Left lobe of liver (tissue), 2 donors: ENCODE measurements around the gene CSTF1. TPM values are rescaled to one million over a fixed set of nuclear protein-coding genes. Genes with fewer than 3 reads are reported as not detected.
"Not testable (repeated sequence)": the region's sequence is repeated elsewhere in the genome, so short reads cannot be mapped to it uniquely, and the experiment has no call there.

Experiments used
- ATAC-seq: fragments of 200-7000 bp; cut with Tn5 transposase; one replicate; pipeline ENCODE4 v1.9.1; 2020; ENCODE audit warnings: mild to moderate bottlenecking, moderate library complexity
- DNase-seq: peaks from one replicate; pipeline ENCODE4 v3.0.0-alpha.2; 2020; ENCODE audit warnings: low spot score
- total RNA-seq: library from RNA; stranded (reverse); gene quantifications from one replicate; pipeline ENCODE4 v1.2.1, GENCODE V29; 2021
- donor health status: DM: no; HTN: no; CAD: no; lungs with moderate emphysema.
- donor health status: DM: no; HTN: yes; CAD: no.

The CSTF1 gene
- total RNA-seq, 1 donor from 2014 or later = 17.2 TPM

- ATAC-seq = no peak
- no peak for DNase-seq
These were observed 23.9 kb upstream of the CSTF1 start for GRCh38 chr20:56368351-56369134.

- ATAC-seq (no peak), DNase-seq (no peak)
These were observed 23.3 kb upstream of the CSTF1 start for GRCh38 chr20:56369179-56369578.

DNA sequence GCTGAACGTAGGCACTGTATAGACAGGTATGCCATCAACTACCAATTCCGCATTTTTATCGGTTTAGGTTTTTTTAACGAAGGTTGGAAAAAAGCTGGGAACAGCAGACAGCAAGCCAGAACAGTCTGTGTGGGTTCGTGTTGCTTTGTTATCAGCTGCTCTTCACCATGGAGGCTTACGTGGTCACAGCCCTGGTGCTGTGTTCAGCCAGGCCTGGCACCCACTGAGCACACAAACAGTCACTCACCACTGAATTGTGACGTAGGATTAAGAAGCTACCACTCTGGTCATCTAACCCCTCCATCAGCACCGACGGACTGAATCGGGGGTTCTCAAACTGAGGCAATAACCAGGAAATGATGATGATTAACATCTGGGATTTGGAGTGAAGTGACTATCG is 20.5 kb upstream of the CSTF1 start:
- no peak for DNase-seq
- ATAC-seq = no peak

GRCh38 chr20:56372850-56373249 is 19.6 kb upstream of the CSTF1 start:
- DNase-seq = no peak
- no peak for ATAC-seq

DNA sequence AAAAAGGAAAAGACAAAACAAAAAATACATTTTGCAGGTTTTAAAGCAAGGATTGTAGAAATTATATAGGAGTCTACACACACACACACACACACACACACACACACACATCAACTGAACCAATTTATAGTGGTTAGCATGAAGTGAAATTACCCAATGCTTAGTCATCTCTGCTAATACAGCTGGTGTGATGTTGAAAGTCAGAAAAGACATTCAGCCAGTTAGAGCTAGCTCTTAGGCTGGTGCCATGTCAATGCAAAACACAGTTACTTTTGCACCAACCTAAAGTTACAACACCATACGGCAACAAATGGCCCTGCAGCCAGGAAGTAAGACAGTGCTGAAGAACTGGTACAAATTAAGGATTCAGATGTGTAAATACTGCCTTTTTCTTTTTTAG is 18.5 kb upstream of the CSTF1 start:
- no peak for DNase-seq
- ATAC-seq = peak; percentile 26

GRCh38 chr20:56376331-56376730 is 16.1 kb upstream of the CSTF1 start:
- ATAC-seq (no peak), DNase-seq (no peak)

DNA sequence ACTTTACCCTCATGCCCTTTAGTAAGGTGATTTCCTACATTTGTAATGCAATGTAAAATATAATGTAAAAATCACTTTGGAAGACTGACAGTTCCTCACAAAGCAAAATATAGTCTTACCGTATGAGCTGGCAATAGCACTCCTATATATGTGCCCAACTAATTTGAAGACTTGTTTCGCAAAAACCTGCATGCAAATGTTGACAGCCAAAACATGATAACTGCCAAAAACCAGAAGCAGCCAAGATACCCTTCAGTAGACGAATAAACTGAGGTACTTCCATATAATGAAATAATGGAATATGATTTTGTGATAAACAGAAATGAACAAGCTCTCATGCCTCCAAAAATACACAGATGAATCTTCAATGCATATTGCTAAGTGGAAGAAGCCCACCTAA is 14.1 kb upstream of the CSTF1 start:
- DNase-seq (no peak), ATAC-seq (no peak)

DNA sequence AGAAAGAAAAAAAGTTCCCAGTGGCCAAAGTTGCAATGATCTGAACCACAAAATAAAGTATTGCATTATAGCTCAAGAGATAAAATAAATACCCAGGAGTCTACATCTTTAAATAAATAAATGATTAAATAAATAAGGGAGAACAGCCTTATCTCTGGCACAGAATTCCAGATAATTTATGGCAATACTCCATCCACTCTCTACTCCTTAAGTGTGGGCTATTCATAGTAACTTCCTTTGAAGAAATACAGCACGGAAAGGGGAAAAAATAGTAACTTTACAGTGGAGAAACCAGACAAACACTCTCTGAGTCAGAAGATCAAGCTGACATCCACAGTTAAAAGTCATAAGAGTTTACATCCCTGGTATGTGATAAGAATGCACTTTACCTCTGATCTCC is 12.1 kb upstream of the CSTF1 start:
- ATAC-seq = no peak
- no peak for DNase-seq

GRCh38 chr20:56381501-56381900 is 10.9 kb upstream of the CSTF1 start:
- ATAC-seq (no peak), DNase-seq (no peak)

GRCh38 chr20:56382696-56383095 is 9.7 kb upstream of the CSTF1 start:
- DNase-seq (no peak), ATAC-seq (no peak)

DNA sequence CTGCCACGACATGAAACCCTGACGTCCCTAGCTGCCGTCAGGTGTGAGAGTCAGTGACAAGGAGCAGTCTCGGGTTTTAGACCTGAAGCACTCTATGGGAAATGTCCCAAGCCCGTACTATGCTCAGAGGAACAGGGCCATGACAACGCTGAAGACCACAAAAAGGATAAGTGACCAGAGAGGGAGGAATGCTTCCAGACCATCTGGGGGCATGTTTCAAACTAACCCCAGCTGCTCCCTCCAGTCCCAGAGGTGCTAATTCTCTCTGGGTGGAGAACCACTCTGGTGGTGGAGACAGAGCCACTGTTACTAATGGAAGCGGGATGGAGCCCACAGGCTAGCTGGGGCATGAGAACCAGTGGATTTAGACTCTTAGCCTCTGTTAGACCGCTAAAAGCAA is 9.1 kb upstream of the CSTF1 start:
- DNase-seq (no peak), ATAC-seq (no peak)

DNA sequence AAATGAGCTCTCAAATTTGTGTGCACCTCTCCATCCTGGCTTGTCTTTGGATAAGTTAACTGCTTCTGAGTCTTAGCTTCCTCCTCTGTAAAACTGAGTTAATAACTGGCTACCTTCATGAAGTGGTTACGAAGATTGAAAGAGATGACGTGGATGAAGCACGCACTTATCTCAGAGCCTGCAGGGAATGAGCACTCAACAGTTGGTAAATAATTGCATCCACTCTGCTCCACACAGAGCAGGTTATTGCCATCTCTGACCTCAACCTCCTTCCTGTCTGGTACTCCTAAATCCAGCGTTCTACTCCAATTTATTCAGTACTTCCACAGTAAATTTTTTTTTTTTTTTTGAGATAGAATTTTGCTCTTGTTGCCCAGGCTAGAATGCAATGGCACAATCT is 7.3 kb upstream of the CSTF1 start:
- ATAC-seq (no peak), DNase-seq (no peak)

DNA sequence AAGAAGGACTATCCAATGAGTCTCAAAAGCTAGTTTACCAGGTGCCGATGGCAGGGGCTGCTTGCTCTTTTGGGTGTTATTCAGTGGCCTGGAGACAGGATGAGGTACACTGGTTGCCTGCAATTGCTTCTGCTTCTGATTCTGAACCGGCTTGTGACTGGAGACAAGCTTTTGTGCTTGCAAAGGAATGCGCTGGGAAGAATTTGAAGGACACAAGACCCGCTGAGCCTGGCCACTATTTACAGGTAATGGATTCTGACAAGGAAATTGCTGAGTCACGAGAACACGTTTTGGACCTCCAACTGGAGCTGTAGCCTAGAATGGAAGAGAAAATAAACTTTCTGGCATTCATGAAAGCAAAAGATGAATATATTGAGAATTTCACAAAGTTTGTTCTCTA is 6.2 kb upstream of the CSTF1 start:
- no peak for ATAC-seq
- no peak for DNase-seq

- no peak for ATAC-seq
- DNase-seq = no peak
These were observed 3.6 kb upstream of the CSTF1 start for GRCh38 chr20:56388882-56389281.

- no peak for ATAC-seq
- no peak for DNase-seq
These were observed 2.6 kb upstream of the CSTF1 start for GRCh38 chr20:56389807-56390206.

GRCh38 chr20:56390396-56390795 is 2.0 kb upstream of the CSTF1 start:
- not testable (repeated sequence) for DNase-seq, ATAC-seq

- no peak for DNase-seq
- no peak for ATAC-seq
These were observed 1.4 kb upstream of the CSTF1 start for GRCh38 chr20:56391037-56391436.

GRCh38 chr20:56391596-56392131 is 781 bp upstream of the CSTF1 start:
- ATAC-seq (peak; percentile 35), DNase-seq (no peak)

- no peak for DNase-seq
- ATAC-seq = no peak
These were observed 537 bp downstream of the CSTF1 start for GRCh38 chr20:56392881-56393482.

DNA sequence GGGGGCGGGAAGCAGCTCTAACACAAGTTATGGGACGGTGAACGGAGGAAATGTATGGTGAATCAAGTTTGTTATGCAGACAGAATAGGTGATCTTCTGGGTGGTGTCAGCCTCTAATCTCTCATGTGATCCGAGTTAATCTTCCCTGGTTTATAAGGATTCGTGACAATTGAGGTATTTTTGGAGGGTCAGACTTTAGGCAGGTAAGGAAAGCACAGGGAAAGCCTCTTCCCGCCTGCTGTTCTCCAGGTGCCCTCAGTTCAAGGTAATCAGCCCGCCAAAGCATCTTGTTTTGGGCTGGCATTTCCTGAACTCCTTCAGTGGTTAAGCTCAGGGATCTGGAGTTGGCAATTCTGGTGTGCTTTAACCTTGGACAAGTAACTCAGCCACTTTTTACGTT is 1.2 kb downstream of the CSTF1 start:
- ATAC-seq (no peak), DNase-seq (no peak)

- no peak for DNase-seq
- ATAC-seq = no peak
These were observed 2.7 kb downstream of the CSTF1 start for GRCh38 chr20:56395166-56395565.

GRCh38 chr20:56400001-56400640 is 7.7 kb downstream of the CSTF1 start:
- ATAC-seq (peak; percentile 88), DNase-seq (no peak)
